ENCODE results near the gene DNASE2B.

DNA sequence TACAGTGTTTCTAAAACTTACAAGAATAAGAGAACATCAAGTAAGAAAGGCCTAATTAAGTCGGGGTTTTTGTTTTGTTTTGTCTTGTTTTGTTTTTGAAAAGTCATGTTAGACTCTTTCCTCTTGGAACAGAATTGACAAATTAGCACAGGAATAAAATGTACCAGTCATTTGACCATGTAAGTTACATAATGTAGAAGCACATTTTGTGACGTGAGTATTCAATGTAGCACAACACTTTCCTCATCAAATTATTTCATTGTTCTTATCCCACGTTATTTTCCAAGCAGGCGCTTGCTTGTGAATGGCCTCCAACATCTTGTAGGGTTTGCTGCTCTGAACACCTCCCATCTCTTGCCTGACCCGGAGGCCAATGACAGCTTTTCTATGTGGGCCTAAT lies 34.7 kb upstream of the DNASE2B start:
- TF ChIP-seq POLR2A (IDR thresholded peaks at IDR 0.05) (no peak), CTCF (IDR thresholded peaks at IDR 0.05) (no peak)

Data from adrenal gland (tissue), 5 donors.